ENCODE data around the gene HSPA5.
"Not testable (repeated sequence)": the region's sequence is repeated elsewhere in the genome, so short reads cannot be mapped to it uniquely, and the experiment has no call there.

Gene HSPA5

GRCh38 chr9:125276771-125277170, 35.6 kb upstream of the HSPA5 start:
- Histone ChIP-seq H3K4me1 (no peaks in the 10 kb centered on the region), H3K4me2 (ENCODE audit: low read length) (no peak overlapping the region), H3K9me3 (ENCODE audit: control insufficient read depth, low read length) (no peaks in the 10 kb centered on the region), H3K36me3 (ENCODE audit: control insufficient read depth, insufficient read depth, low read length) (no peaks in the 10 kb centered on the region), H3K27ac (no peak overlapping the region), H3K79me2 (peaks cover 18% of the 10 kb centered on the region), H3K9ac (no peak overlapping the region), H3K27me3 (ENCODE audit: control insufficient read depth, insufficient read depth, low read length) (no peaks in the 10 kb centered on the region), H3K4me3 (ENCODE audit: low read depth, low read length) (no peak overlapping the region), H2AFZ (no peak overlapping the region)
- TF ChIP-seq CTCF (IDR thresholded peaks at IDR 0.05), result no peak

GRCh38 chr9:125272697-125273096, 31.6 kb upstream of the HSPA5 start:
- Histone ChIP-seq H3K9me3 (ENCODE audit: control insufficient read depth, low read length) (no peaks in the 10 kb centered on the region), H3K36me3 (ENCODE audit: control insufficient read depth, insufficient read depth, low read length) (no peaks in the 10 kb centered on the region), H3K9ac (no peak overlapping the region), H3K79me2 (peaks cover 13% of the 10 kb centered on the region), H2AFZ (no peak overlapping the region), H3K27me3 (ENCODE audit: control insufficient read depth, insufficient read depth, low read length) (no peaks in the 10 kb centered on the region), H3K4me2 (ENCODE audit: low read length) (peak overlapping the region; percentile 51), H3K4me3 (ENCODE audit: low read depth, low read length) (no peak overlapping the region), H3K4me1 (no peaks in the 10 kb centered on the region), H3K27ac (no peak overlapping the region)
- TF ChIP-seq CTCF (IDR thresholded peaks at IDR 0.05), result no peak

- Histone ChIP-seq H3K4me2 (ENCODE audit: low read length) (no peak overlapping the region), H3K4me3 (ENCODE audit: low read depth, low read length) (no peak overlapping the region), H3K27me3 (ENCODE audit: control insufficient read depth, insufficient read depth, low read length) (no peaks in the 10 kb centered on the region), H3K4me1 (no peaks in the 10 kb centered on the region), H3K9ac (no peak overlapping the region), H3K79me2 (peaks cover 16% of the 10 kb centered on the region), H3K36me3 (ENCODE audit: control insufficient read depth, insufficient read depth, low read length) (no peaks in the 10 kb centered on the region), H3K9me3 (ENCODE audit: control insufficient read depth, low read length) (no peaks in the 10 kb centered on the region), H3K27ac (no peak overlapping the region), H2AFZ (no peak overlapping the region)
- TF ChIP-seq CTCF (IDR thresholded peaks at IDR 0.05), result no peak
Measured at GRCh38 chr9:125271081-125271480, 29.9 kb upstream of the HSPA5 start.

- Histone ChIP-seq H3K4me1 (no peaks in the 10 kb centered on the region), H3K9ac (no peak overlapping the region), H2AFZ (no peak overlapping the region), H3K79me2 (peaks cover 21% of the 10 kb centered on the region), H3K4me2 (ENCODE audit: low read length) (no peak overlapping the region), H3K27ac (no peak overlapping the region), H3K27me3 (ENCODE audit: control insufficient read depth, insufficient read depth, low read length) (no peaks in the 10 kb centered on the region), H3K9me3 (ENCODE audit: control insufficient read depth, low read length) (no peaks in the 10 kb centered on the region), H3K4me3 (ENCODE audit: low read depth, low read length) (no peak overlapping the region), H3K36me3 (ENCODE audit: control insufficient read depth, insufficient read depth, low read length) (no peaks in the 10 kb centered on the region)
- TF ChIP-seq CTCF (IDR thresholded peaks at IDR 0.05), result no peak
Measured at GRCh38 chr9:125269014-125269397, 27.9 kb upstream of the HSPA5 start.

- H3K27me3 ChIP-seq (ENCODE audit: control insufficient read depth, insufficient read depth, low read length), result no peaks in the 10 kb centered on the region
- TF ChIP-seq CTCF (IDR thresholded peaks at IDR 0.05), result no peak
- H3K79me2 ChIP-seq, result peaks cover 23% of the 10 kb centered on the region
- no peaks in the 10 kb centered on the region for H3K36me3 ChIP-seq (ENCODE audit: control insufficient read depth, insufficient read depth, low read length)
- no peaks in the 10 kb centered on the region for H3K4me1 ChIP-seq
- no peak overlapping the region for H2AFZ ChIP-seq
- no peak overlapping the region for H3K4me2 ChIP-seq (ENCODE audit: low read length)
- H3K4me3 ChIP-seq (ENCODE audit: low read depth, low read length), result no peak overlapping the region
- H3K27ac ChIP-seq, result no peak overlapping the region
- no peaks in the 10 kb centered on the region for H3K9me3 ChIP-seq (ENCODE audit: control insufficient read depth, low read length)
- H3K9ac ChIP-seq, result no peak overlapping the region
Measured at GRCh38 chr9:125268394-125269013, 27.4 kb upstream of the HSPA5 start.

GRCh38 chr9:125264068-125264467, 22.9 kb upstream of the HSPA5 start:
- H3K79me2 ChIP-seq, result peaks cover 25% of the 10 kb centered on the region
- H3K4me3 ChIP-seq (ENCODE audit: low read depth, low read length); H2AFZ ChIP-seq; H3K9ac ChIP-seq; H3K36me3 ChIP-seq (ENCODE audit: control insufficient read depth, insufficient read depth, low read length); H3K9me3 ChIP-seq (ENCODE audit: control insufficient read depth, low read length); H3K27ac ChIP-seq; H3K4me2 ChIP-seq (ENCODE audit: low read length); H3K27me3 ChIP-seq (ENCODE audit: control insufficient read depth, insufficient read depth, low read length); H3K4me1 ChIP-seq: not testable (repeated sequence)

Measured in parathyroid adenoma (tissue), 2 donors.